Cardiac fibroblast (primary cell): ENCODE measurements around the gene PRMT2.

Experiments used
- DNase-seq, 2 donors: peaks; one replicate each; pipeline versions ENCODE4 v3.0.0 to v3.0.0-alpha.2; 2010; ENCODE audit warnings: low read depth in 2 of 2
- H3K4me3 ChIP-seq, 2 donors: replicated peaks in 1 of 2; 1 replicate in 1 of 2; 2 replicates in 1 of 2; pipeline ENCODE4 v1.5.1; 2011; ENCODE audit warnings: low read depth in 2 of 2, low read length in 2 of 2, mild to moderate bottlenecking in 2 of 2, moderate library complexity in 1 of 2
- CTCF ChIP-seq: IDR thresholded peaks from one replicate; pipeline ENCODE4 v1.5.1; 2011; ENCODE audit warnings: low read depth, mild to moderate bottlenecking, low read length, inconsistent platforms

The PRMT2 gene

GRCh38 chr21:46600305-46600704 lies 35.2 kb upstream of the PRMT2 start:
- DNase-seq, result no peak
- TF ChIP-seq CTCF, result no peak
- H3K4me3 ChIP-seq, result no peak overlapping the region

DNA sequence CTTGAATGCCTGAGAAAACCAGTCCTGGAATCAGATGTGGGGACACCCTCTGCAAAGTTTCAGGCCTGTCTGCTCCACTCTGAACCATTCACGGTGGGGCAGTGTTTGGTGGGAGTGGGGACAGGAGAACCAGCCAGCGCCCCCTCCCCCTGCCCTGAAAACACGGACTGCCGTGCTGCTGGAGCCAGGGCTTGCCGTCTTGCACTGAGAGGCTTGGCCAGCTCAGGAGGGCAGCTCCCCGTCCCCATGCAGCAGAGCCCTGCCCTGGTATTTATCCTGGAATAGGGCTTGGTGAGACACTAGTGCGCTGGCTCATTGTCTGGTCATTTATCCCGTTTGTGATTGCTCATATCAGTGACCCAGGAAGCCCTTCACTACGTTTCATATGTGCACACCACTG lies 34.5 kb upstream of the PRMT2 start:
- no peak for DNase-seq
- no peak for TF ChIP-seq CTCF
- no peak overlapping the region for H3K4me3 ChIP-seq

DNA sequence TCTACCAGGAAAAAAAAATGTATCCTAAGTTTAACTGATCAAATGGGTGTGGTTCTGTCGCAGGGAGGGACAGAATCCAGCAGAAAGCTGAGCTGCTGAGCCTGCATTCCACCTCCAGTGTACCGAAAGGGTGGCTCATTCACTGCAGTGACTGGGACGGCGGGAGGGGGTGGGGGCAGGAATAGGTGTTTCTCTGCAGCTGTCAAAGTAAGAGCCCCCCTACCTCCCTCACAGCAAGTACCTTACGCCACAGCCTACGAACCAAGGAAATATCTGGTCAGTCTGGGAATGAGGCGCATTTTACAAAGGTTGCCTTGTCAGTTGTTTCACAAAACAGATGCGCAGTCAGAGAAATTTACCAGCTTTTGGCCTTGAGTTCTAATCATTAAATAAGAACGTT lies 32.2 kb upstream of the PRMT2 start:
- DNase-seq, result no peak
- TF ChIP-seq CTCF, result no peak
- H3K4me3 ChIP-seq, result no peak overlapping the region

GRCh38 chr21:46604329-46604974 lies 31.0 kb upstream of the PRMT2 start:
- no peak overlapping the region for H3K4me3 ChIP-seq
- no peak for TF ChIP-seq CTCF
- no peak for DNase-seq

- DNase-seq, result no peak
- no peak for TF ChIP-seq CTCF
- H3K4me3 ChIP-seq, result no peak within 1 kb of the TSS
Measured at GRCh38 chr21:46604975-46605766, 30.3 kb upstream of the PRMT2 start, which contains the start of gene S100B. Gene S100B, minus strand, starts transcription at chr21:46605082. Its CDS starts 2,667 bp downstream, at chr21:46602415.

GRCh38 chr21:46605767-46606426 lies 29.6 kb upstream of the PRMT2 start:
- no peak for TF ChIP-seq CTCF
- no peak overlapping the region for H3K4me3 ChIP-seq
- DNase-seq, result no peak
